Raji (cell line): ENCODE measurements around the gene B4GALNT3.

Experiments
- POLR2A ChIP-seq: IDR thresholded peaks from 2 replicates; pipeline ENCODE4 v1.6.1; 2011; ENCODE audit warnings: low read depth, low read length, control low read depth; ENCODE audit not compliant: insufficient read depth

Gene B4GALNT3

DNA sequence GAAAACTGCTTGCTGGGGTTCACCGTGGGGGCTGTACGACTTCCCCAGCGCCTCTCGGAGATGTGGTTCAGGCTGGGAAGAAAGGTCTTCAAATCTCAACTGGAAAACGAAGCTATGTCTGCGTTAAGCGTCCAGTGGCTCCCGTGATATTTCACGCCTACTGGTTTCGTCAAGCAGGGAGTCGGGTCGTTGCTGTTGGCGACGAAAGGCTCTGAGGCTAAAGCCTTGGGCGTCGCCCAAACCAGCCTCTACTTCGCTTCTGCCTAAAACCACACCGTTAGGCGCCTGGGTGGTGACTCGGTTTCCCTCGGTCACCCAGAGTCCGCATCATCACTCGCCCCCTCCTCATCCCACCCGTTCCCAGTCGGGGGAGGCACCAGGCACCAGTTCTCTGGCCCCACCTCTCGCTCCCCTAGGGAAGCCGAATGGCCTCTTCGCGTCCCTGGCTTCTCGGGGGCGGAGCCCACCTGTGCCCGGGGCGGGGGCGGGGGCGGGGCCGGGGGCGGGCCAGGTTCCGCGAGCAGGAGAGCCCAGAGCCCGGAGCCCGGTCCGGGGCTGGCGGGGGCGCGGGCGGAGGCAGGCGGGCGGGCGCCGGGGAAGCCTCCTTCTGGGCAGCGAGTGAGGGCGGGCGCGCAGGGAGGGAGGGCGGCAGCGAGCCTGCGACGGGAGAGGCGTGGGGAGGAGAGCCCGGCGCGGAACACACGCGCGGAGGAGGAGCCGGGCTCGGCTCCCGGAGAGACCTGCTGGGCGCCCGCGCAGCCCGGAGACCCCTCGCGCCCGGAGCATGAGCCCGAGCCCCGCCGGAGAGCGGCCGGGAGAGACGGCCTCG lies at the start of gene B4GALNT3:
TSS of gene B4GALNT3 (plus strand) at position 510 of the 829 bp plus-strand sequence. CDS start 438 bp downstream, outside the sequence.
- TF ChIP-seq POLR2A: no peak

GRCh38 chr12:414859-415258 lies 44.9 kb upstream of the B4GALNT3 start:
- TF ChIP-seq POLR2A: no peak

DNA sequence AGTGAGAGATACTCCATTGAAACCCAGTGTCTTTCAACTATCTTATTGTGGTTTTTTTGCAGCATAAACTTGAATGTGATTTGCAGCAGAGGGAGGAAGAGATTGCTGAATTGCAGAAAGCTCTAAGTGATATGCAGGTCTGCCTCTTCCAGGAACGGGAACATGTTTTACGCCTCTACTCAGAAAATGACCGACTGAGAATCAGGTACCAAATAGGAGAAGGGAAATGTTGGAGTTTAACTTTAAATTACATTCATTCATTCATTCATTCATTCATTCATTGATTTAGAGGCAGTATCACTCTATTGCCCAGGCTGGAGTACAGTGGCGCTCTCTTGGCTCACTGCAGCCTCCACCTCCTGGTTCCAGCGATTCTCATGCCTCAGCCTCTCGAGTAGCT lies 41.3 kb upstream of the B4GALNT3 start:
- no peak for TF ChIP-seq POLR2A

- TF ChIP-seq POLR2A: no peak
These were observed 37.2 kb upstream of the B4GALNT3 start for GRCh38 chr12:422526-422925.

GRCh38 chr12:442235-442884 lies 17.4 kb upstream of the B4GALNT3 start:
- no peak for TF ChIP-seq POLR2A

- no peak for TF ChIP-seq POLR2A
These were observed 12.6 kb upstream of the B4GALNT3 start for GRCh38 chr12:447141-447540.

DNA sequence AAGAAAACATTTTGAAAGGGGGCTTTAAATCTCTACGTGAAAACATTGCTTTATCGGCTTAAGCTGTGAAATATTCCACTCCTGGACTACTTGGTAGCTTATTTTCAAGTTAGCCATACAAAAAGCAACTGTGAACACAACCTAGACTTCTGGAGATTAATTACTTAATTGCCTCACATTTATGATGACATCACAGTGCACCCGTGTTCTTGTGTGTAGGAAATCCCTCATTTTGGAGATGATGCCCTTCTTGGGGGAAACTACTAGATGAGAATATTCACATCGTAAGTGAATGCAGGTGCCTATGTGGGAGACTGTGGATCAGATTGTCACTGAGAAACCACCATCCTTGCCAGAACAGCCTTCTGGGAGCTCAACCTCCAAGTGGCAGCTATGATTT lies 10.5 kb upstream of the B4GALNT3 start:
- TF ChIP-seq POLR2A: no peak

- no peak for TF ChIP-seq POLR2A
These were observed 9.3 kb upstream of the B4GALNT3 start for GRCh38 chr12:450438-450837.

- no peak for TF ChIP-seq POLR2A
These were observed 7.0 kb upstream of the B4GALNT3 start for GRCh38 chr12:452667-453210.

GRCh38 chr12:454833-455232 lies 4.9 kb upstream of the B4GALNT3 start:
- TF ChIP-seq POLR2A: no peak

DNA sequence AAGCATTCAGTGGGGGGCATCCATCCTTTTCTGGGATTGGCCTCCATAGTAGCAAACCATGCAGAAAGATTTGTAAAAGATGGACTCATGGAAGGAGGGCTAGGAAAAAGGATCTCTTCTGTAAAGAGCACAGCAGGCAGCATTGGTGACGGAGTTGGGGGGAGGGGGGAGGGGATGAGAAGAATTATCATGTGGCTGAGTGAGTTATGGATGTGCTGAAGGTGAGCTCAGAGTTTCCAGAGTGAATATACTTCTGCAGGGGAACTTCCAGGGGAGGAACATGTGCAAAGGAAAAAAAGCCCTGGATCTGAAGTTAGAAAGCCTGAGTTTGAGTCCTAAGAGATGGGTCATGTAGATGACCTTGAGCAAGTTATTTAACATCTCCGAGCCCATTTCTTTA lies 3.9 kb upstream of the B4GALNT3 start:
- no peak for TF ChIP-seq POLR2A

GRCh38 chr12:457676-458075 lies 2.1 kb upstream of the B4GALNT3 start:
- no peak for TF ChIP-seq POLR2A

GRCh38 chr12:459050-459429 lies 699 bp upstream of the B4GALNT3 start:
- TF ChIP-seq POLR2A: no peak

DNA sequence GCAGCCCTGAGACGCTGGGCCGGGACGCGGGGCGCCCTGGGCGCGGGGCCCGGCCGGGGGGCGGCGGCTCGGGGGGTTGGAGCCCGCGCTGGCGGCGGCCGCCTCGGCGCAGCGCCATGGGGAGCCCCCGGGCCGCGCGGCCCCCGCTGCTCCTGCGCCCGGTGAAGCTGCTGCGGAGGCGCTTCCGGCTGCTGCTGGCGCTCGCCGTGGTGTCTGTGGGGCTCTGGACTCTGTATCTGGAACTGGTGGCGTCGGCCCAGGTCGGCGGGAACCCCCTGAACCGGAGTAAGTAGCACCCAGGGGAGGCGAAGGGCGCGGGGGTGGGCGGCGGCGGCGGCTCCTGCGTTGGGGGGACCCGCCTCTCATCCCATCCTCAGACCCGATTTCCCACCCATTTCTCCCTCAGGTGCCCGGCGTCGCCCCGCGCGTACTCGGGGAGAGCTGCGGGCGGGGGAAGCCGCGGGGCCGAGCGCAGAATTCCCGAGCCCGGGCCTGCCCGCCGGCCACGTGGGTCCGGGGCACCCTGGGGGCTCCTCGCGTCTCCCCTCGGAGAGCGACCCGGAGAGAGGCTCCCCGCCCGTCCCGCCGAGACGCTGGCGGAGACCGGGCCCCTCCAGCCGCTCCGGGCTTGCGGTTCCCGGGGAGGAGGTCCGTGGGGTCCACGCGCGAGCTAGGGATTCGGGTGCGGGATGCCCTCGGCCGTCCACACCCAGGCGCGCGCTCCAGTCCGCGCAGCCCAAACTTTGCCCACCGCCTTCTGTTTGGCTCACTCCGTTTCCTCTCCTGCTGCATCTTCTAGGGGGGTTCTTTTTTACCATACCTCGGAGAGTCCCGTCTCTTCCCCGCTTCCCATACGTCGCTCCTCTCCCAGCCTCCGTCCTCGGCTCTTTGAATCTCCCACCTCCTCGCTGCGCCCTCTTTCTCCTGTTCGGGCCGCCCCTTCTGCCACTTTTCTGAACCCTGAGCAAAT lies 807 bp downstream of the B4GALNT3 start:
- no peak for TF ChIP-seq POLR2A

DNA sequence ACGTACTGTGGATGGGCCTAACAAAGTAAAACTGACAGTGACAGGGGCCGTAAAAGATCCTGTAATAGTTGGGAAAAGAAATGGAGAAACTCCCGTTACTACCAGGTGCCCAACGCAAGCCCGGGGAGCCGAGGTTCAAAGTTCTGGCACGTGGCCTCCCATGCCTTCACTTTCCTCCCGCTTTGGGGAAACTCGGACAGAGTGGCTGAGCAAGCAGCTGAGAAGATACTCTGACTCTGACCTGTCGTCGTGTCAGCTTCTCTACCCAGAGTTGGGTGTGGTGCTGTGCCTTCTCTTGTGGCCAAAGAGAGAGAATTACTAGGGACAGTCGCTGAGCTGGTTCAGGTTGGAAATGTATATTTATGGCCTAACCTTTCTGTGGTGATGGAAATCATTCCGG lies 1.7 kb downstream of the B4GALNT3 start:
- no peak for TF ChIP-seq POLR2A
